Measurements from ENCODE around the gene TMEM161A.
"Not testable (repeated sequence)": the region's sequence is repeated elsewhere in the genome, so short reads cannot be mapped to it uniquely, and the experiment has no call there.

The TMEM161A gene

GRCh38 chr19:19154768-19155494 lies 16.7 kb upstream of the TMEM161A start:
- no peak for DNase-seq

- no peak for DNase-seq
Measured at GRCh38 chr19:19152668-19153384, 14.5 kb upstream of the TMEM161A start.

- DNase-seq = no peak
Measured at GRCh38 chr19:19151418-19151817, 13.1 kb upstream of the TMEM161A start.

- no peak for DNase-seq
Measured at GRCh38 chr19:19149435-19149834, 11.2 kb upstream of the TMEM161A start.

- not testable (repeated sequence) for DNase-seq
Measured at GRCh38 chr19:19148504-19148903, 10.2 kb upstream of the TMEM161A start.

GRCh38 chr19:19147344-19147743 lies 9.1 kb upstream of the TMEM161A start:
- no peak for DNase-seq

- no peak for DNase-seq
Measured at GRCh38 chr19:19146865-19147264, 8.6 kb upstream of the TMEM161A start.

- DNase-seq = peak; percentile 85
Measured at GRCh38 chr19:19145684-19146608, 7.7 kb upstream of the TMEM161A start.

- DNase-seq = no peak
Measured at GRCh38 chr19:19145281-19145680, 7.0 kb upstream of the TMEM161A start.

GRCh38 chr19:19142347-19142746 lies 4.1 kb upstream of the TMEM161A start:
- DNase-seq = no peak

- DNase-seq = no peak
Measured at GRCh38 chr19:19140476-19140875, 2.2 kb upstream of the TMEM161A start.

- DNase-seq = no peak
Measured at GRCh38 chr19:19139876-19140229, 1.6 kb upstream of the TMEM161A start.

GRCh38 chr19:19137556-19138108 lies 646 bp downstream of the TMEM161A start:
- peak; percentile 18 for DNase-seq

GRCh38 chr19:19135713-19136112 lies 2.6 kb downstream of the TMEM161A start:
- not testable (repeated sequence) for DNase-seq

- peak; percentile 35 for DNase-seq
Measured at GRCh38 chr19:19134687-19135158, 3.6 kb downstream of the TMEM161A start.

- no peak for DNase-seq
Measured at GRCh38 chr19:19133985-19134384, 4.3 kb downstream of the TMEM161A start.

GRCh38 chr19:19132912-19133311 lies 5.4 kb downstream of the TMEM161A start:
- no peak for DNase-seq

GRCh38 chr19:19131989-19132388 lies 6.3 kb downstream of the TMEM161A start:
- DNase-seq = no peak

GRCh38 chr19:19126102-19126501 lies 12.2 kb downstream of the TMEM161A start:
- DNase-seq = no peak

- DNase-seq = no peak
Measured at GRCh38 chr19:19123386-19123785, 14.9 kb downstream of the TMEM161A start.

GRCh38 chr19:19122902-19123301 lies 15.4 kb downstream of the TMEM161A start:
- DNase-seq = no peak

- DNase-seq = no peak
Measured at GRCh38 chr19:19121371-19121770, 16.9 kb downstream of the TMEM161A start.

Measured in retina (tissue), 1 donor.